Ishikawa (cell line): Measurements from ENCODE around the gene TMEM138.

Source experiments
- EP300 ChIP-seq: IDR thresholded peaks from 2 replicates; pipeline ENCODE4 v1.6.1; 2012; ENCODE audit warnings: borderline replicate concordance
- FOXM1 ChIP-seq: IDR thresholded peaks from 2 replicates; pipeline ENCODE4 v1.6.1; 2012; ENCODE audit warnings: low read depth, borderline replicate concordance
- NFIC ChIP-seq: IDR thresholded peaks from 2 replicates; pipeline ENCODE4 v1.6.1; 2012
- RAD21 ChIP-seq: IDR thresholded peaks from 2 replicates; pipeline ENCODE4 v1.6.1; 2012; ENCODE audit warnings: low read depth
- TAF1 ChIP-seq: IDR thresholded peaks from 2 replicates; pipeline ENCODE4 v1.6.1; 2012; ENCODE audit warnings: low read depth, mild to moderate bottlenecking
- TCF12 ChIP-seq: IDR thresholded peaks from 2 replicates; pipeline ENCODE4 v1.6.1; 2012; ENCODE audit warnings: low read depth
- TEAD4 ChIP-seq: IDR thresholded peaks from 2 replicates; pipeline ENCODE4 v1.6.1; 2012
- YY1 ChIP-seq: IDR thresholded peaks from 2 replicates; pipeline ENCODE4 v1.6.1; 2012; ENCODE audit warnings: low read depth
- TF ChIP-seq, protein P1 (sequence below): IDR thresholded peaks from 2 replicates; pipeline ENCODE4 v1.6.1; 2012
- TF ChIP-seq, protein P2 (sequence below): IDR thresholded peaks from 2 replicates; pipeline ENCODE4 v1.6.1; 2012; ENCODE audit warnings: low read depth, mild to moderate bottlenecking

DNA sequence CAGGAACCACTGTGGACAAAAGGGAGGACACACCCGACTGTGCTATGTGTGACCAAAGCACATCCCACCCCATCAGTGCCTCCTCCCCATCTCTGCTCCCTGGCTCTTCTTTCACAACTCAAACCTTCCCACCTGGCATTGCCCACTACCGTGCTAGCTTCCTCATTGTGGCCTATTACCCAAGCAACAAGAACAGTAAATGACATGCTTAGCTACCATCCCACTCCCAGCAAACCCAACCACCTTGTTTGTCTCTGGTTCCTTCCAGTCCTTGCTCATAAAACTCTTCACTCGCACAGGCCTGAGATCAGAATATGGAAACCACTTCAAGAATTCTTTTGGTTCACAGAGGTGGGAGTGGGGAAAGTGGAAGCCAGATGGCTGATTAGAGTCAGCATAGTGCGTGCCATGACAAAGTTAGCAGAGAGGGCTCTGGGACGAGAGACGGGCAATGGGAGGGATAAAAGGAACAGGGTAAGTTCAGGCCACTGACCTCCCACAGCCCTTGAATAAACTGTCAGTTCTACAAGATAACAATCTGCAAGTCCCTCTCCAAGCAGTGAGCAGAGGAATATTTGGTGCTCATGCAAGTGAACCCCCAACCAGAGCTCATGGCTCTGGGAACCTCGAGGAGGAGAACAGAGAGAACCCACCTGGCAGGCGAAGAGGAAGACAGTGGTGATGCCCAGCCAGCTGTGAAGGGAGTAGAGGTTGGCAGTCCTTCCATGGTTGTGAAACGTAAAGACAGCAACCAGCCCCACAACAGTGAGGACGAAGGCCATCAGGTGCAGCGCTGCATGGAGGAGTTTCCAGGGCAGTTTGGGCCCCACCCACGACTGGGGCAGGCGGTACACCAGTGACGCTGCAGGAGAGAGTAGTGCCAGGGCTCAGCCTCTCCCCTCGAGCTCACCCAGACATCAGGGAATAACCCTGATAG is 8.8 kb upstream of the TMEM138 start:
- TF ChIP-seq, protein P1, sequence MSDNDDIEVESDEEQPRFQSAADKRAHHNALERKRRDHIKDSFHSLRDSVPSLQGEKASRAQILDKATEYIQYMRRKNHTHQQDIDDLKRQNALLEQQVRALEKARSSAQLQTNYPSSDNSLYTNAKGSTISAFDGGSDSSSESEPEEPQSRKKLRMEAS = no peak
- no peak for TF ChIP-seq EP300
- no peak for TF ChIP-seq NFIC
- no peak for TF ChIP-seq YY1
- no peak for TF ChIP-seq TCF12
- TF ChIP-seq, protein P2, sequence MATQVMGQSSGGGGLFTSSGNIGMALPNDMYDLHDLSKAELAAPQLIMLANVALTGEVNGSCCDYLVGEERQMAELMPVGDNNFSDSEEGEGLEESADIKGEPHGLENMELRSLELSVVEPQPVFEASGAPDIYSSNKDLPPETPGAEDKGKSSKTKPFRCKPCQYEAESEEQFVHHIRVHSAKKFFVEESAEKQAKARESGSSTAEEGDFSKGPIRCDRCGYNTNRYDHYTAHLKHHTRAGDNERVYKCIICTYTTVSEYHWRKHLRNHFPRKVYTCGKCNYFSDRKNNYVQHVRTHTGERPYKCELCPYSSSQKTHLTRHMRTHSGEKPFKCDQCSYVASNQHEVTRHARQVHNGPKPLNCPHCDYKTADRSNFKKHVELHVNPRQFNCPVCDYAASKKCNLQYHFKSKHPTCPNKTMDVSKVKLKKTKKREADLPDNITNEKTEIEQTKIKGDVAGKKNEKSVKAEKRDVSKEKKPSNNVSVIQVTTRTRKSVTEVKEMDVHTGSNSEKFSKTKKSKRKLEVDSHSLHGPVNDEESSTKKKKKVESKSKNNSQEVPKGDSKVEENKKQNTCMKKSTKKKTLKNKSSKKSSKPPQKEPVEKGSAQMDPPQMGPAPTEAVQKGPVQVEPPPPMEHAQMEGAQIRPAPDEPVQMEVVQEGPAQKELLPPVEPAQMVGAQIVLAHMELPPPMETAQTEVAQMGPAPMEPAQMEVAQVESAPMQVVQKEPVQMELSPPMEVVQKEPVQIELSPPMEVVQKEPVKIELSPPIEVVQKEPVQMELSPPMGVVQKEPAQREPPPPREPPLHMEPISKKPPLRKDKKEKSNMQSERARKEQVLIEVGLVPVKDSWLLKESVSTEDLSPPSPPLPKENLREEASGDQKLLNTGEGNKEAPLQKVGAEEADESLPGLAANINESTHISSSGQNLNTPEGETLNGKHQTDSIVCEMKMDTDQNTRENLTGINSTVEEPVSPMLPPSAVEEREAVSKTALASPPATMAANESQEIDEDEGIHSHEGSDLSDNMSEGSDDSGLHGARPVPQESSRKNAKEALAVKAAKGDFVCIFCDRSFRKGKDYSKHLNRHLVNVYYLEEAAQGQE = no peak
- no peak for TF ChIP-seq TAF1
- TF ChIP-seq FOXM1 = no peak
- no peak for TF ChIP-seq TEAD4
- no peak for TF ChIP-seq RAD21
